Endothelial cell of umbilical vein (primary cell): ENCODE measurements around the gene PRPH. TPM values are rescaled to one million over a fixed set of nuclear protein-coding genes. Genes with fewer than 3 reads are reported as not detected.

ENCODE experiments used
- BruUV-seq: library from RNA; stranded (reverse); fragments of 400-500 nt; replicated peaks from 2 replicates; lab custom pipeline; 2021; lab: Mats Ljungman, UMichigan
- CTCF ChIA-PET: fragments of 300-600, 350-600 bp; sonication (Branson Sonifier 250); formaldehyde crosslinking; loops from one replicate; lab custom pipeline; 2021; ENCODE audit warnings: antibody characterized with exemption, inconsistent platforms; lab: Charles Lee
- POLR2A ChIA-PET: fragments of 300-600, 350-600 bp; sonication (Branson Sonifier 250); formaldehyde crosslinking; loops from one replicate; lab custom pipeline; 2021; ENCODE audit warnings: antibody characterized with exemption, inconsistent platforms; lab: Charles Lee
- DNase-seq: peaks from one replicate; pipeline ENCODE4 v3.0.0-alpha.2; 2011; ENCODE audit warnings: low read depth, low spot score
- FAIRE-seq: peaks from 2 replicates; lab custom pipeline; 2011; peaks lifted over from hg19 to GRCh38; lab: Jason Lieb, UNC
- H2AFZ ChIP-seq: 2 replicates; pipeline ENCODE4 v1.6.0; 2012; ENCODE audit warnings: low read depth, low read length, control low read depth, inconsistent platforms
- H3K27ac ChIP-seq: 2 replicates; pipeline ENCODE4 v1.5.1; 2011; ENCODE audit warnings: low read depth, mild to moderate bottlenecking, control low read depth, low read length, moderate library complexity; ENCODE audit not compliant: insufficient read depth
- H3K27me3 ChIP-seq, 2 experiments: 2 replicates each; pipeline versions ENCODE4 v1.6.0 to v1.6.1; 2011; ENCODE audit warnings: low read length in 2 of 2, mixed read lengths in 1 of 2; ENCODE audit not compliant: control insufficient read depth in 2 of 2, insufficient read depth in 2 of 2
- H3K36me3 ChIP-seq, 2 experiments: 2 replicates in 1 of 2; 3 replicates in 1 of 2; pipeline ENCODE4 v1.5.1; 2011; ENCODE audit warnings: low read length in 2 of 2, mild to moderate bottlenecking in 1 of 2, moderate library complexity in 1 of 2; ENCODE audit not compliant: control insufficient read depth in 2 of 2, insufficient read depth in 2 of 2; ENCODE audit errors: extremely low read depth in 1 of 2
- H3K4me1 ChIP-seq: 3 replicates; pipeline ENCODE4 v1.5.1; 2011; ENCODE audit warnings: mild to moderate bottlenecking, low read length; ENCODE audit not compliant: control insufficient read depth, insufficient read depth; ENCODE audit errors: extremely low read depth
- H3K4me2 ChIP-seq: 2 replicates; pipeline ENCODE4 v1.6.1; 2011; ENCODE audit warnings: low read length, control low read depth, mixed read lengths; ENCODE audit not compliant: insufficient read depth
- H3K4me3 ChIP-seq, 3 experiments: fragments of 200-600 bp in 1 of 3; sonication (generic), shearing (Covaris generic) in 1 of 3; replicated peaks in 1 of 3; 2 replicates each; pipeline ENCODE4 v1.5.1; 2011 to 2016; ENCODE audit warnings: control low read depth in 3 of 3, low read length in 3 of 3, mild to moderate bottlenecking in 2 of 3, inconsistent platforms in 1 of 3, low read depth in 1 of 3, moderate library complexity in 1 of 3; ENCODE audit not compliant: insufficient read depth in 1 of 3
- H3K79me2 ChIP-seq: 2 replicates; pipeline ENCODE4 v1.6.0; 2012; ENCODE audit warnings: low read length, inconsistent platforms; ENCODE audit not compliant: control insufficient read depth, insufficient read depth
- H3K9ac ChIP-seq: replicated peaks from 2 replicates; pipeline ENCODE3; 2011; ENCODE audit warnings: low read length, control low read depth; ENCODE audit not compliant: insufficient read depth; ENCODE audit errors: extremely low read depth
- H3K9me1 ChIP-seq: replicated peaks from 3 replicates; pipeline ENCODE4 v1.6.0; 2011; ENCODE audit warnings: mild to moderate bottlenecking, low read length; ENCODE audit not compliant: control insufficient read depth, insufficient read depth; ENCODE audit errors: extremely low read depth
- H3K9me3 ChIP-seq: replicated peaks from 2 replicates; pipeline ENCODE4 v1.5.1; 2012; ENCODE audit warnings: low read length, inconsistent platforms; ENCODE audit not compliant: control insufficient read depth, insufficient read depth
- H4K20me1 ChIP-seq: replicated peaks from 2 replicates; pipeline ENCODE3; 2011; ENCODE audit warnings: mild to moderate bottlenecking, low read length; ENCODE audit not compliant: control insufficient read depth, insufficient read depth; ENCODE audit errors: extremely low read depth
- MYC ChIP-seq: IDR thresholded peaks from one replicate; pipeline ENCODE4 v1.6.1; 2011; ENCODE audit warnings: mild to moderate bottlenecking, low read depth, low read length
- dilution Hi-C: fragments of 300-500 bp; cut with MboI; formaldehyde crosslinking; loops from one replicate; pipeline ENCODE4 v1.15.0; 2019; ENCODE audit warnings: low sequenced_read_pairs; ENCODE audit not compliant: extremely low pct_ligation_motif_present
- intact Hi-C: fragments of 100-400 bp; cut with micrococcal nuclease; formaldehyde crosslinking; loops from one replicate; pipeline ENCODE4 v1.10.0; 2022
- polyA plus RNA-seq, 4 experiments: library from polyadenylated mRNA; depleted of rRNA in 3 of 4; stranded (reverse) in 3 of 4; unstranded in 1 of 4; fragments of >200 nt; gene quantifications; 2 replicates each; pipeline versions ENCODE4 v1.2.1 to v1.2.3, GENCODE V29; 2011 to 2012; ENCODE audit warnings: missing spikeins in 1 of 4
- total RNA-seq: library from RNA; stranded (reverse); gene quantifications from 2 replicates; pipeline ENCODE4 v1.2.3, GENCODE V29; 2021
- TF ChIP-seq, protein P1 (sequence below), 2 donors: IDR thresholded peaks; 1 replicate in 1 of 2; 2 replicates in 1 of 2; pipeline ENCODE4 v1.5.1; 2011; ENCODE audit warnings: low read length in 2 of 2, mild to moderate bottlenecking in 2 of 2, moderate library complexity in 2 of 2, control low read depth in 1 of 2, inconsistent platforms in 1 of 2, low read depth in 1 of 2; ENCODE audit not compliant: insufficient read depth in 1 of 2; ENCODE audit errors: extremely low read depth in 1 of 2

PRPH gene
- total and polyA plus RNA-seq, 2 donors (not counting 3 experiments of a cell fraction or from before 2014, with no cell fraction given), result not detected

DNA sequence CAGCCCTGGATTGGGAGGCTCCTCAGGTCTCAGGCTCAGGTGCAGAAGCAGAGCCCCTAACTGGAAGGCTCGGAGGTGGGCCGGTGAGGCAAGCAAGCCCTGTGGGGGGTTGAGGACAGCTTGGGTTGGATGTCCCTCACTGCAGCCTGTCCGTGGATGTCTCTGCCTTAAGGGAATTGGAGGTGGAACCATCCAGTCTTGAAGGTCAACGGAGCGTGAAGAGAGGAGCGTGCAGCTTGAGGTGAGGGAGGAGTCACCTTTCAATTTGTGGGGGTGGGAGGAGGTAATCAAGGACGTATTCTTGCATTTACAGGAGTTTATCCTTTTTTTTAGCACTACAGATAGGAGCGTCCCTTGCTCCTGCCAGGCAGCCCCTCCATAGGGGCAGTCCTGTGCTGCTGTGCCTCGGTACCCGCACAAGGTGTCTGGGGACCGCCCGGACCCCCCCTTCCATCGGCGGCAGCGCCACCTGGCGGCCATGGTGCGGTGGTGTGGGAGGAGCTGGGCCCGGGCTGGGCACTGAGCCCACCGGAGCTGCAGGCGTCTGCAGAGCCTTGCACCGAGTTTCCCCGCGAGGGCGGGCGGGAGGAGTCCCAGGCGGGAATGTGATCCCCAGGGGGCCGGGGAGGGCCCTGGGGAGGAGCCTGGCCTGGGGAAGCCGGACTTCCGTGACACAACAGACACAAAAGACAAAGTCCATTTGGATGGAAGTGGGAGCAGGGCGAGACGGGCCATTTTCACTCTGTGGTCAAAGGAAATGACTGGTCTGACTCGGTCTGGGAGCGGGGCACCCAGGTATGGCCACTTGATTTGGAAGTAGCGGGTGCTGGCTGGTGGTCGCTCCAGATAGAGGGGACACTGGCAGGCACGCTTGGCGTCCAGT lies 52.6 kb downstream of the PRPH start:
- Histone ChIP-seq H3K79me2 (no peaks in the 10 kb centered on the region), H4K20me1 (no peaks in the 10 kb centered on the region), H2AFZ (peak overlapping the region; percentile 78), H3K9me1 (no peaks in the 10 kb centered on the region), H3K4me1 (peaks cover 37% of the 10 kb centered on the region), H3K27ac (no peak overlapping the region), H3K9ac (no peak overlapping the region), H3K27me3 (peaks cover 27 to 38% of the 10 kb centered on the region in 2 experiments), H3K4me3 (peak overlapping the region in 2 of 3 experiments; percentile 1 to 23), H3K9me3 (no peaks in the 10 kb centered on the region), H3K36me3 (no peaks in the 10 kb centered on the region), H3K4me2 (peak overlapping the region; percentile 61)
- peak; percentile 79 for FAIRE-seq
- peak; percentile 69 for DNase-seq
- CTCF ChIA-PET, result interaction anchor here (0.5 to 8.0 kb wide), 75 partner anchors 8 to 666 kb away, joined by 3 to 280 read pairs (median 5); partner anchors contain the start of genes C1QL4, KCNH3, PRPH and SPATS2
- dilution Hi-C loops (no loop called here), intact Hi-C loops (loop anchor here (1.0 to 10.0 kb wide), 2 partner anchors 16 to 397 kb away; partner anchors contain the start of gene TMBIM6)
- TF ChIP-seq, protein P1, sequence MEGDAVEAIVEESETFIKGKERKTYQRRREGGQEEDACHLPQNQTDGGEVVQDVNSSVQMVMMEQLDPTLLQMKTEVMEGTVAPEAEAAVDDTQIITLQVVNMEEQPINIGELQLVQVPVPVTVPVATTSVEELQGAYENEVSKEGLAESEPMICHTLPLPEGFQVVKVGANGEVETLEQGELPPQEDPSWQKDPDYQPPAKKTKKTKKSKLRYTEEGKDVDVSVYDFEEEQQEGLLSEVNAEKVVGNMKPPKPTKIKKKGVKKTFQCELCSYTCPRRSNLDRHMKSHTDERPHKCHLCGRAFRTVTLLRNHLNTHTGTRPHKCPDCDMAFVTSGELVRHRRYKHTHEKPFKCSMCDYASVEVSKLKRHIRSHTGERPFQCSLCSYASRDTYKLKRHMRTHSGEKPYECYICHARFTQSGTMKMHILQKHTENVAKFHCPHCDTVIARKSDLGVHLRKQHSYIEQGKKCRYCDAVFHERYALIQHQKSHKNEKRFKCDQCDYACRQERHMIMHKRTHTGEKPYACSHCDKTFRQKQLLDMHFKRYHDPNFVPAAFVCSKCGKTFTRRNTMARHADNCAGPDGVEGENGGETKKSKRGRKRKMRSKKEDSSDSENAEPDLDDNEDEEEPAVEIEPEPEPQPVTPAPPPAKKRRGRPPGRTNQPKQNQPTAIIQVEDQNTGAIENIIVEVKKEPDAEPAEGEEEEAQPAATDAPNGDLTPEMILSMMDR (IDR thresholded peaks at IDR 0.05; ENCODE audit: extremely low read depth in 1 of 2, insufficient read depth in 1 of 2, low read depth in 1 of 2, low read length in 2 of 2), result peak; percentile 95 to 98
- TF ChIP-seq MYC, result no peak
- POLR2A ChIA-PET, result interaction anchor here (0.6 to 1.3 kb wide), 3 partner anchors 9 to 54 kb away, joined by 3 to 5 read pairs (median 3); partner anchors contain the start of gene SPATS2
- BruUV-seq, result no TSS peak

Other genes with a start within 250 kb of the PRPH start
- gene KMT2D, start 234.4 kb upstream of the PRPH start, total RNA-seq, result 106 and 120 TPM in 2 replicates
- 11.5 and 15.1 TPM in 2 replicates for gene KMT2D, start 234.4 kb upstream of the PRPH start, polyA plus RNA-seq
- 2.3 and 2.6 TPM in 2 replicates for gene RHEBL1, start 225.2 kb upstream of the PRPH start, total RNA-seq
- gene RHEBL1, start 225.2 kb upstream of the PRPH start, polyA plus RNA-seq, result 2.2 and 2.7 TPM in 2 replicates
- 3.3 and 3.9 TPM in 2 replicates for gene DHH, start 200.3 kb upstream of the PRPH start, total RNA-seq
- 2.9 and 4.2 TPM in 2 replicates for gene DHH, start 200.3 kb upstream of the PRPH start, polyA plus RNA-seq
- 92.8 and 106 TPM in 2 replicates for gene LMBR1L, start 184.3 kb upstream of the PRPH start, total RNA-seq
- gene LMBR1L, start 184.3 kb upstream of the PRPH start, polyA plus RNA-seq, result 78.3 and 99.1 TPM in 2 replicates
- 2,228 and 2,245 TPM in 2 replicates for gene TUBA1B, start 163.8 kb upstream of the PRPH start, total RNA-seq
- 5,362 and 5,535 TPM in 2 replicates for gene TUBA1B, start 163.8 kb upstream of the PRPH start, polyA plus RNA-seq
- 701 and 740 TPM in 2 replicates for gene TUBA1A, start 106.1 kb upstream of the PRPH start, total RNA-seq
- gene TUBA1A, start 106.1 kb upstream of the PRPH start, polyA plus RNA-seq, result 2,429 and 3,046 TPM in 2 replicates
- gene TUBA1C, start 30.1 kb upstream of the PRPH start, total RNA-seq, result 515 and 523 TPM in 2 replicates
- 2,063 and 2,352 TPM in 2 replicates for gene TUBA1C, start 30.1 kb upstream of the PRPH start, polyA plus RNA-seq
- 62.4 and 68.6 TPM in 2 replicates for gene TROAP, start 28.1 kb downstream of the PRPH start, total RNA-seq
- gene TROAP, start 28.1 kb downstream of the PRPH start, polyA plus RNA-seq, result 27.3 and 31.7 TPM in 2 replicates
- gene C1QL4, start 42.0 kb downstream of the PRPH start, total RNA-seq, result not detected in 2 replicates
- gene C1QL4, start 42.0 kb downstream of the PRPH start, polyA plus RNA-seq, result not detected in 2 replicates
- 1.1 and 1.3 TPM in 2 replicates for gene DNAJC22, start 51.7 kb downstream of the PRPH start, total RNA-seq
- 1.4 TPM in 2 replicates for gene DNAJC22, start 51.7 kb downstream of the PRPH start, polyA plus RNA-seq
- gene SPATS2, start 72.3 kb downstream of the PRPH start, total RNA-seq, result 58.8 and 66.5 TPM in 2 replicates
- 32.6 and 55.8 TPM in 2 replicates for gene SPATS2, start 72.3 kb downstream of the PRPH start, polyA plus RNA-seq
- 0.13 and 0.18 TPM in 2 replicates for gene KCNH3, start 243.9 kb downstream of the PRPH start, total RNA-seq
- gene KCNH3, start 243.9 kb downstream of the PRPH start, polyA plus RNA-seq, result 0.13 and 0.14 TPM in 2 replicates